Measurements from ENCODE around the gene FRRS1. TPM values are rescaled to one million over a fixed set of nuclear protein-coding genes. Genes with fewer than 3 reads are reported as not detected.

FRRS1 gene
- total RNA-seq, 1 experiment from 2014 or later, result 39.1 TPM

DNA sequence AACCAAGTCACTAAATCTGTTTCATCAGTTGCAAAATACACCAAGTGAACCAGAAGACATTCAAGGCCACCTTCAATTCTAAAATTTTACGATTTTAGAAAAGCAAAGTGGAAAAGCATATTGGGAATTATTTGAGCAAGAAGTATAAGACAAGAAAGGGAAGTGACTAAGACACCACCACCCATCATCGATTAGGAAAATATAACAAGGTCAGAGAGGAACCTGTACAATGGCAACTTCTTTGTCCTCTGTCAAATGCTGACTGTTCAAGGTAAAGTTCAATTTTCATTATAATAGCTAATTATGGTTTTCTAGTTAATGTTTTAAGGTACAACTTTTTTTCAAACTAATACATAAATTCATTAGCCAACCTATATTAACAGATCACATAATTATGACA is 10.8 kb downstream of the FRRS1 start:
- intact Hi-C loops (cut with micrococcal nuclease; ENCODE audit: unreplicated experiment), result no loop called here
- TSS peak; percentile 51 for BruUV-seq (replicated peaks)
- CTCF ChIA-PET, result interaction anchor here (1.2 kb wide), 1 partner anchor 704 kb away, joined by 3 read pairs; no protein-coding TSS in a partner anchor

DNA sequence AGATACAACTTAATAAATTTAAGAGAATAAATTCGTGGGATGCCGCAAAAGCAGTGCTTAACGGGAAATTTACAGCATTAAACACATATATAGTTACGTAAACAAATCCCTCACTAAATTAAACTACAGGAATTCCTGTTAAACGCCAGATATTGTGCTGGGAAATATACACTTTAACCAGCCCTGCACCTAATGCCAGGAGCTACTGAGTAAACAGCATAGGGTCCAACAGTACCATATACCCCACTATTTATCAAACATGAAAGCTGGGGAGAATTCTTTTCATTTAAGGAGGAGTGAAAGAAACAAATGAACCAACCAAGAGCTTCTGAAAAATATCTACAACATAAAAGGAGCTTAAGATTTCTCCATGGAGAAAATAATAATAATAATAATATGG is 11.7 kb downstream of the FRRS1 start:
- peak overlapping the region; percentile 0 for H3K4me3 Mint-ChIP-seq (ENCODE audit: low read depth, unreplicated experiment)
- no TSS peak for BruUV-seq (replicated peaks)
- intact Hi-C loops (cut with micrococcal nuclease; ENCODE audit: unreplicated experiment), result no loop called here
- no peaks in the 10 kb centered on the region for H3K27me3 Mint-ChIP-seq (ENCODE audit: unreplicated experiment)
- H3K36me3 Mint-ChIP-seq (ENCODE audit: insufficient read depth, unreplicated experiment), result peaks cover 11% of the 10 kb centered on the region
- DNase-seq, result no peak
- peak overlapping the region; percentile 31 for H3K27ac Mint-ChIP-seq (ENCODE audit: unreplicated experiment)
- H3K9me3 Mint-ChIP-seq (ENCODE audit: low read depth, unreplicated experiment), result no peaks in the 10 kb centered on the region
- TF ChIP-seq, protein P1, sequence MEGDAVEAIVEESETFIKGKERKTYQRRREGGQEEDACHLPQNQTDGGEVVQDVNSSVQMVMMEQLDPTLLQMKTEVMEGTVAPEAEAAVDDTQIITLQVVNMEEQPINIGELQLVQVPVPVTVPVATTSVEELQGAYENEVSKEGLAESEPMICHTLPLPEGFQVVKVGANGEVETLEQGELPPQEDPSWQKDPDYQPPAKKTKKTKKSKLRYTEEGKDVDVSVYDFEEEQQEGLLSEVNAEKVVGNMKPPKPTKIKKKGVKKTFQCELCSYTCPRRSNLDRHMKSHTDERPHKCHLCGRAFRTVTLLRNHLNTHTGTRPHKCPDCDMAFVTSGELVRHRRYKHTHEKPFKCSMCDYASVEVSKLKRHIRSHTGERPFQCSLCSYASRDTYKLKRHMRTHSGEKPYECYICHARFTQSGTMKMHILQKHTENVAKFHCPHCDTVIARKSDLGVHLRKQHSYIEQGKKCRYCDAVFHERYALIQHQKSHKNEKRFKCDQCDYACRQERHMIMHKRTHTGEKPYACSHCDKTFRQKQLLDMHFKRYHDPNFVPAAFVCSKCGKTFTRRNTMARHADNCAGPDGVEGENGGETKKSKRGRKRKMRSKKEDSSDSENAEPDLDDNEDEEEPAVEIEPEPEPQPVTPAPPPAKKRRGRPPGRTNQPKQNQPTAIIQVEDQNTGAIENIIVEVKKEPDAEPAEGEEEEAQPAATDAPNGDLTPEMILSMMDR (IDR thresholded peaks at IDR 0.05; ENCODE audit: unreplicated experiment), result no peak
- CTCF ChIA-PET, result interaction anchor here (0.7 kb wide), 1 partner anchor 915 kb away, joined by 3 read pairs; no protein-coding TSS in a partner anchor
- peaks cover 49% of the 10 kb centered on the region for H3K4me1 Mint-ChIP-seq (ENCODE audit: low read depth, unreplicated experiment)

More for the DNA sequence above, 10.8 kb downstream of the FRRS1 start:
- Mint-ChIP-seq H3K4me3 (ENCODE audit: low read depth, unreplicated experiment) (peak overlapping the region; percentile 0), H3K4me1 (ENCODE audit: low read depth, unreplicated experiment) (peaks cover 42% of the 10 kb centered on the region), H3K36me3 (ENCODE audit: insufficient read depth, unreplicated experiment) (peaks cover 11% of the 10 kb centered on the region), H3K9me3 (ENCODE audit: low read depth, unreplicated experiment) (no peaks in the 10 kb centered on the region), H3K27me3 (ENCODE audit: unreplicated experiment) (no peaks in the 10 kb centered on the region), H3K27ac (ENCODE audit: unreplicated experiment) (peak overlapping the region; percentile 60)
- no peak for DNase-seq
- TF ChIP-seq, protein P1 (IDR thresholded peaks at IDR 0.05; ENCODE audit: unreplicated experiment), result no peak

DNA sequence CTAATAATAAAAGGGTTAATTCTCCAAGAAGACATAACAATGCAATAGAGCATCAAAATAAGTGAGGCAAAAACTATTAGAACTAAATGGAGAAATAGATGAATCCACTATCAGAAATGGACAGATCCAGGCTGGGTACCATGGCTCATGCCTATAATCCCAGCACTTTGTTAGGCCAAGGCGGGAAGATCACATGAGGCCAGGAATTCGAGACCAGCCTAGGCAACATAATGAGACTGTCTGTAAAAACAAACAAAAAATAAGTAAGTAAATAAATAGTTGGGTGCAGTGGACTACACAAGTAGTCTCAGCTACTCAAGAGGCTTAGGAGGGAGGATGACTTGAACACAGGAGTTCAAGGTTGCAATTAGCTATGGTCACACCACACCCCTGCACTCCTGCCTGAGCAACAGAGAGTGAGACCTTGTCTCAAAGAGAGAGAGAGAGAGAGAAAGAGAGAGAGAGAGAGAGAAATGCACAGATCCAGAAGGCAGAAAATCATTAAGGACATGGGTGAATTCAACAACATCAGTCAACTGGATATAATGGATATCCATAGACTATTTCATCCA is 12.3 kb downstream of the FRRS1 start:
- Mint-ChIP-seq H3K4me1 (ENCODE audit: low read depth, unreplicated experiment) (peaks cover 49% of the 10 kb centered on the region), H3K27ac (ENCODE audit: unreplicated experiment) (peak overlapping the region; percentile 31), H3K9me3 (ENCODE audit: low read depth, unreplicated experiment) (no peaks in the 10 kb centered on the region), H3K4me3 (ENCODE audit: low read depth, unreplicated experiment) (no peak overlapping the region), H3K36me3 (ENCODE audit: insufficient read depth, unreplicated experiment) (peaks cover 8% of the 10 kb centered on the region), H3K27me3 (ENCODE audit: unreplicated experiment) (no peaks in the 10 kb centered on the region)
- intact Hi-C loops (cut with micrococcal nuclease; ENCODE audit: unreplicated experiment), result no loop called here
- BruUV-seq (replicated peaks), result no TSS peak
- CTCF ChIA-PET, result interaction anchor here (0.7 kb wide), 1 partner anchor 916 kb away, joined by 3 read pairs; no protein-coding TSS in a partner anchor
- TF ChIP-seq, protein P1 (IDR thresholded peaks at IDR 0.05; ENCODE audit: unreplicated experiment), result no peak
- no peak for DNase-seq

DNA sequence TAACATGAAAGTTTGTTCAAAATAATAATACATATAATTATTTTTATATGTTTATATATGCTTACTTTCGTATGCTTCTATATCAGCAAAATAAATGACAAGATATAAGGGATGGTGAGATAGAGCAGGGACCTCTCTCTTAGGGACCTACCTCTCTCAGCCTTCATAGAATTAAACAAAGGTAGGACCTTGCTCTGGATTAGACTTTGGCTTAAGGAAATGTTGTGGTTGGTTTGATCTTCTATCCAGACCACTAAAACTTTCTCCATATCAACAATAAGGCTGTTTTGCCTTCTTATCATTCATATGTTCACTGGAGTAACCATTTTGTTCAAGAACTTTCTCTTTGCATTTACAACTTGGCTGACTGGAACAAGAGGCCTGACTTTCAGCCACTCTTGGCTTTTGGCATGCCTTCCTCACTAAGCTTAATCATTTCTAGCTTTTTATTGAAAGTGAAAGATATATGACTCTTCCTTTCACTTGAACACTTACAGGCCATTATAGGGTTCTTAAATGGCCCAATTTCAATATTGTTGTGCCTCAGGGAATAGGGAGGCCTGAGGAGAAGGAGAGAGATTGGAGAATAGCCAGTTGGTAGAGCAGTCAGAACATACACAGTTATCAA is 14.4 kb downstream of the FRRS1 start:
- BruUV-seq (replicated peaks), result no TSS peak
- no peak for DNase-seq
- peaks cover 5% of the 10 kb centered on the region for H3K36me3 Mint-ChIP-seq (ENCODE audit: insufficient read depth, unreplicated experiment)
- H3K9me3 Mint-ChIP-seq (ENCODE audit: low read depth, unreplicated experiment), result no peaks in the 10 kb centered on the region
- peak overlapping the region; percentile 26 for H3K27ac Mint-ChIP-seq (ENCODE audit: unreplicated experiment)
- no peaks in the 10 kb centered on the region for H3K27me3 Mint-ChIP-seq (ENCODE audit: unreplicated experiment)
- H3K4me3 Mint-ChIP-seq (ENCODE audit: low read depth, unreplicated experiment), result no peak overlapping the region
- CTCF ChIA-PET, result no interaction called here
- TF ChIP-seq, protein P1 (IDR thresholded peaks at IDR 0.05; ENCODE audit: unreplicated experiment), result no peak
- intact Hi-C loops (cut with micrococcal nuclease; ENCODE audit: unreplicated experiment), result no loop called here
- H3K4me1 Mint-ChIP-seq (ENCODE audit: low read depth, unreplicated experiment), result peaks cover 44% of the 10 kb centered on the region
